ENCODE data around the gene IER5L.

DNA sequence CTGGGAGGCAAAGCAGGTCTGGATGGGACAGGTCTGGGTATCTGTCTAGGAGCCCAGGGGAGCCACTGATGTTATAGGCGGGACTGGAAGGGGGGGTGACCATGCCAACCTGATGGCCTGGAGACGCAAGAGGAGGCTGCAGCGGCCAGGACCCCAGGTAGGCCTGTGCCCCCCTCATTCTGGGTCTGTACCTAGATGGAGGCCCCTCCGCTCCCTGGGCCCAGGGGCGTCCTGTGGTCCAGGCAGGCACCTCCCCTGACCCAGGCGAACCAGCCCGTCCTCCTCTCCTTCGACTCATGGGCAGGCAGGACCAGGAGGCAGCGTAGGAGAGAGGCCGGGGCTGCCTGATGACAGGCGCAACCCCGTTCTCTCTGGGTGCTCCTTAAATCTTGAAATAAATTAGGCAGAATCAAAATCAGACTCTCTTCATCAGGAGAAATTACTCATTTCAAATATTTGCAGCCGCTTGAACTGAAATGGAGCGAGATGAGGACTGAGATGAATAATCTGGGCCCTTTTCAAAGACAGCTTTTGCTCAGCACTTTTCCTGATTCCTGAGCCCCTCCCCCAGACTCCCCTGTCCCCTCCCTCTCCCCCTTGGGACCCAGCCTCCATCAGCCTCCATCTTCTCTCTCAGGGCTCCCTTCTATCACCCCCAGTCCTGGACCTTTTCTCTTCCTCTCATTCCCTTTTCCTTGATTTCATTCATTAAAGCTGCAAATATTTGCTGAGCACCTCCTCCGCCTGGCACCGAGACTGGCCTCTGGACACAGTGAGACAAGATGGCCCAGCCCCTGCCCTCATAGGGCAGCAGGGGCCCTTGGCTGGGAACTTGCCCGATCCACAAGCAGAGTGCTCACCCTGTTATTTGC is 46.8 kb upstream of the IER5L start:
- TF ChIP-seq, protein P1, sequence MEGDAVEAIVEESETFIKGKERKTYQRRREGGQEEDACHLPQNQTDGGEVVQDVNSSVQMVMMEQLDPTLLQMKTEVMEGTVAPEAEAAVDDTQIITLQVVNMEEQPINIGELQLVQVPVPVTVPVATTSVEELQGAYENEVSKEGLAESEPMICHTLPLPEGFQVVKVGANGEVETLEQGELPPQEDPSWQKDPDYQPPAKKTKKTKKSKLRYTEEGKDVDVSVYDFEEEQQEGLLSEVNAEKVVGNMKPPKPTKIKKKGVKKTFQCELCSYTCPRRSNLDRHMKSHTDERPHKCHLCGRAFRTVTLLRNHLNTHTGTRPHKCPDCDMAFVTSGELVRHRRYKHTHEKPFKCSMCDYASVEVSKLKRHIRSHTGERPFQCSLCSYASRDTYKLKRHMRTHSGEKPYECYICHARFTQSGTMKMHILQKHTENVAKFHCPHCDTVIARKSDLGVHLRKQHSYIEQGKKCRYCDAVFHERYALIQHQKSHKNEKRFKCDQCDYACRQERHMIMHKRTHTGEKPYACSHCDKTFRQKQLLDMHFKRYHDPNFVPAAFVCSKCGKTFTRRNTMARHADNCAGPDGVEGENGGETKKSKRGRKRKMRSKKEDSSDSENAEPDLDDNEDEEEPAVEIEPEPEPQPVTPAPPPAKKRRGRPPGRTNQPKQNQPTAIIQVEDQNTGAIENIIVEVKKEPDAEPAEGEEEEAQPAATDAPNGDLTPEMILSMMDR (IDR thresholded peaks at IDR 0.05), result no peak
- TF ChIP-seq POLR2A (IDR thresholded peaks at IDR 0.05), result no peak
